Pulmonary artery endothelial cell (primary cell): ENCODE data around the gene FAM83G. TPM values are rescaled to one million over a fixed set of nuclear protein-coding genes. Genes with fewer than 3 reads are reported as not detected.
"Not testable (repeated sequence)": the region's sequence is repeated elsewhere in the genome, so short reads cannot be mapped to it uniquely, and the experiment has no call there.

ENCODE experiments used
- DNase-seq: peaks from one replicate; pipeline ENCODE4 v3.0.0-alpha.2; 2011; ENCODE audit warnings: low read depth, low spot score
- total RNA-seq: library from RNA; depleted of rRNA; stranded (reverse); fragments of >200 nt; gene quantifications from 2 replicates; pipeline ENCODE4 v1.2.3, GENCODE V29; 2014

Gene FAM83G
- total RNA-seq, 1 donor from 2014 or later = 13.3 TPM

GRCh38 chr17:18968345-18968744 lies 36.2 kb downstream of the FAM83G start:
- DNase-seq = peak; percentile 13

DNA sequence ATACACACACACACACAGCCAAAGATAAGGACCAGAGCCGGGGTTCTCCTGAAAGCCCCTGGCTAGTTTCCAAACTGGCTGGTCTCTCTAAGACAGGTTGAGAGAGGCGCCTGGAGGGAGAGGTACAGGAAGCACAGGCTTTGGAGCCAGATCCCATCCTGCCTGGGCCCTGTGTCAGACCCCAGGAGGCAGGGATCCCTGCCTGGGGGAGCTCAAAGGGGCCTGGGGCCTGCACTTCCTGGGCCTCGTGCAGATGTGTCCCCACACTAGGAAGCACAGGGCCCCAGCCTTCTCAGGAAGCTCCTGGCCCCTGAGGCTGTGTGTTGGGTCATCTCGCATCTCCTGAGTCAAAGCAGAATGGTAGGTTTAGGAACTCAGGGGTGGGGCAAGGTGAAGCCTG lies 36.6 kb downstream of the FAM83G start:
- DNase-seq = no peak

- DNase-seq = no peak
These were observed 37.5 kb downstream of the FAM83G start for GRCh38 chr17:18966831-18967624.

GRCh38 chr17:18965530-18966236 lies 38.9 kb downstream of the FAM83G start:
- no peak for DNase-seq

DNA sequence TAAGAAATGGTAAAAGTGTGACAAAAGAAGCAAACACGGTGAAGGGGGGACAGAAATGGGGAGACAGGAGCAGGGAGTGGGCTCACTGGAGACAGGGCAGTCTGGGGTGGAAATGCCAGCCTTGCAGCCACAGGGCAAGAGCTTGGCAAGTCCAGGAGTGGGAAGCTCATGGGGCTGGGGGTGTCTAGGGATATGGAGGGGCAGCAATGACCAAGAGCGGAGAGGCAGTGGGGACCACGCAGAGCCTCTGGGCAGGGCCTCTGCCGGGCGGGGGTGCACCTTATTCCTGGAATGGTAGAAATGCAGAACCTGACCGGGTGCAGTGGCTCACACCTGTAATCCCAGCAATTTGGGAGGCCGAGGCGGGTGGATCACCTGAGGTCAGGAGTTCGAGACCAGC lies 40.0 kb downstream of the FAM83G start:
- no peak for DNase-seq

GRCh38 chr17:18964018-18964351 lies 40.6 kb downstream of the FAM83G start:
- no peak for DNase-seq

GRCh38 chr17:18963126-18964017 lies 41.2 kb downstream of the FAM83G start:
- DNase-seq = no peak

GRCh38 chr17:18962494-18962815 lies 42.1 kb downstream of the FAM83G start:
- no peak for DNase-seq

DNA sequence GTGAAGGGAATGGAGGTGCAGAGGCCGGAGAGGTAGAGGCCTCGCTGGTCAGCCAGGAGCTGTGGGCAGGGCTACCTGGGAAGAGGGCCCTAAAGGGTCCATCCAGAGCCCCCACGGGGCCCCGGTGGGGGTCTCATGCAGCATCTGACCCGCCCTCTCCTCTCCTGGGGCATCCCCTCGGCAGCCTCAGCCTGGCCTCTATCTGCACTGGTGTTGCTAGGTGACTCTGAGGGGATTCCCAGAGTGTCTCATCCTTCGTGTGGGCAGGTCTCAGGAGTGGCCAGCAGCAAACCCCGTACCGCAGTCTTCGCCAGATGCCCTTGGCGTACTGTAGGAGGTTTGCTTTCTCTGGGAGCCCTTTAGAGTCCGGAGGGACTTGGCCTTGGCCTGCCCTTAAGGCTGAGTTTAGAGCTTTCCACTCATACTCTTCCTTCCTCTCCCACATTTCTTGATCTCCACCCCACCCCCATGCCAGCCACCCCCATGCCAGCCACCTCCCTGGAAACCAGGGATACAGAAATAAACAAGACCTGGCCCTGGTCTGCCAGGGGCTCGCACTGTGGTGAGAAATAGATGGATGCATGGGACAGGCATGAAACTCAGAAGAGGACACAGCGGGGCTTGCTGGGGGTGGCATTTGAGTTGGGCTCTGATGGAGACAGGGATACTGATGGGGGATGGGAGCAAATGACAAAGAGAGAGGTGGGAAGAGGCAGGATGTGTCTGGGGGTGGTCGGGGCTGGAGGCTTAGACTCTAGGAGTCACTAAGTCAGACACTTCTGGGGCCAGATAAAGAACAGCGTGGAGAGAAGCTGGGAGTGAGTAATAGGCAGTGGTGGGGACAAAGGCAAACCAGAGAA lies 42.7 kb downstream of the FAM83G start:
- no peak for DNase-seq

- no peak for DNase-seq
These were observed 43.6 kb downstream of the FAM83G start for GRCh38 chr17:18960803-18961511.

DNA sequence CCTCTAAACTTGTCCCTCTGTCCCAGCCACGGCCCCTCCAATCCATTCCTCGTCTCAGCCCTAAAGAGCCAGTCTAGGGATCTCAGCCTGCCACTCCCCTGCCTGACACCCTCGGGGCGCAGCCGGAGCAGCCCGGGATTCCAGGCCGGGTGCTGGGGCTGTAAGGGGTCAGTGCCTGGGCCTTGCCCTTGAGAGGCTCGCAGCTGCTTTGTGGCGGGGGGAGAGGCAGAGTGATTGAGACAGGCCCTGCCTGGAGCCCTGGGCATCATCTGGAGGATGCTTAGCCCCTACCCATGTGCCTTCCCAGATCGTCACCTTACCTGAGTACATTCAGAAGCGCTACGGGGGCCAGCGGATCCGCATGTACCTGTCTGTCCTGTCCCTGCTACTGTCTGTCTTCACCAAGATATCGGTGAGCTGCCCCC lies 44.3 kb downstream of the FAM83G start:
- no peak for DNase-seq

GRCh38 chr17:18959845-18960240 lies 44.7 kb downstream of the FAM83G start:
- DNase-seq = no peak

DNA sequence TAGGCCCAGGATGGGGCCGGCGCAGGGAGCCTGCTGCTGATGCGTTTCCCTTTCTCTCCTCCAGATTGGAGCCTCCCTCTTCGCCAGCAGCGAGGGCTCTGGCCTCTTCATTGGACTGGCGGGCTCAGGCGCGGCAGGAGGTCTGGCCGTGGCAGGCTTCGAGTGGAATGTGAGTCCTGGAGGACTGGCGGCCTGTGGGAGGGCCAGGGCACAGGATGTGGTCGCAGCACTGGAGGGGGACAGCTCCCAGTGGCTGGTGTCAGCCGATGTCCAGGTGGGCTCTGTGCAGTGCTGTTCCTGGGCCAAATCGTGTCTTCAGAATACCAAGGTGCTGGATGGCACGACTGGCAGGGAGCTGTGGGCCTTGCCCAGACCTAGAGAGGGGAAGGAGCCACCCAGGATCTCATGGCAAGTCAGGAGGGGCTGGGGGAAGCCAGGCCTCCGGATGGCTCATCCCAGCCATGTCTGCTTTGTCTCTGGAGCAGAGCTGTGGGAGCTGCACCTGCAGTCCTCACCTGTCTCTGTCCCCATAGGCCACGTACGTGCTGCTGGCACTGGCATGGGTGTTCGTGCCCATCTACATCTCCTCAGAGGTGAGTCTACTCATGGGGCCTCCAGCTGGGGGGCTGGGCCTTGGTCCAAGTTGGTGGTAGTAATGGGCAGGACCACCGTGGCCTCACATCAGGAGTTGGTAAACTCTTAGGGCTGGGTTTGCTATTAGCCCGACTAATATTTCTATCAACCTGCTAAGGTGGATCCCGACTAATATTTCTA lies 45.3 kb downstream of the FAM83G start:
- no peak for DNase-seq

GRCh38 chr17:18958611-18959010 lies 46.0 kb downstream of the FAM83G start:
- no peak for DNase-seq

DNA sequence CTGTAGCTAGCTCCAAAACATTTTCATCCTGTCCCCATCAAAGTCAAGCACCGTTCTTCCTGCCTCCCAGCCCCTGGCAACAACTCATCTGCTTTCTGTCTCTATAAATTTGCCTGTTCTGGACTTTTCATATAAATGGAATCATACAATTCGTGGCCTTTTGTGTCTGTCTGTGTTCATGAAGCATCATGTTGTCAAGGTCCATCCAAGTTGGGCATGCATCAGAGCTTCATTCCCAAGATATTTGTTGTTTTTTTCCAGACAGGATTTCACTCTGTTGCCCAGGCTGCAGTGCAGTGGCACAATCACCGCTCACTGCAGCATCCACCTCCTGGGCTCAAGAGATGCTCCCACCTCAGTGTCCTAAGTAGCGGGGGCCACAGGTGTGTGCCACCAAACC lies 46.7 kb downstream of the FAM83G start:
- no peak for DNase-seq

DNA sequence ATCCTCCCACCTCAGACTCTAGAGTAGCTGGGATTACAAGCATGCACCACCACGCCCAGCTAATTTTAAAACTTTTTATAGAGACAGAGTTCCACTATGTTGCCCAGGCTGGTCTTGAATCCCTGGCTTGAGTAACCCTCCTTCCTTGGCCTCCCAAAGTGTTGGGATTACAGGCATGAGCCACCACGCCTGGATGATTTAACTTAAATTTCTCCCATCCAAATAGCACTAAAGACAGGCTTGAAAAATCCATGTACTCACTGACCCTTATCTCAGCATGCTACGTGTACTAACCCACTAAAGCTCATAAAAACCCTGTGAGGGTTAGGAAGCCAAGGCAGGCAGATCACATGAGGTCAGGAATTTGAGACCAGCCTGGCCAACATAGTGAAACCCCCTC lies 48.0 kb downstream of the FAM83G start:
- no peak for DNase-seq

- DNase-seq = not testable (repeated sequence)
These were observed 48.5 kb downstream of the FAM83G start for GRCh38 chr17:18956021-18956420.

GRCh38 chr17:18955009-18955408 lies 49.6 kb downstream of the FAM83G start:
- no peak for DNase-seq

DNA sequence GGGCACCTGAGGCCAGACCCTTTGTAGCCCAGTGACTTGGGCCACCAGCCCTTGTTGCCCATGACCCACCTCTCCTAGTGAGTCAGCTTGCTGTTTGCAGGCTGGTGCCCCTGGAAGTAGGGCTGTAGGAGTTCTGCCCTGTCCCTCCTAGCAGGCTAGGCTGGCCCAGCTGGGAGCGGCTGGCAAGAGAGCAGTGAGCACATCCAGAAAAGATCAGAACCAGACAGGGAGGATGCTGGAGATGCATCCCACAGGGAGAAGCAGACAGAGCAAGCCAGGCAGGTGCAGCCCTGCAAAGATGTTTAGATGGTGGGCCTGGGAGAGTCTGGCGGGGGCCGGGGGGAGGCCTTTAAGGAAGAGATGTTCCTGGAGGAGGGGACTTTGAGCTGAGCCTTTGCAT lies 50.2 kb downstream of the FAM83G start:
- DNase-seq = no peak

GRCh38 chr17:18953231-18953728 lies 51.3 kb downstream of the FAM83G start:
- no peak for DNase-seq
